Tongue (tissue), 2 donors: ENCODE measurements around the gene TMEM129. TPM values are rescaled to one million over a fixed set of nuclear protein-coding genes. Genes with fewer than 3 reads are reported as not detected.
"Not testable (repeated sequence)": the region's sequence is repeated elsewhere in the genome, so short reads cannot be mapped to it uniquely, and the experiment has no call there.

Experiments
- DNase-seq: peaks from one replicate; pipeline ENCODE4 v3.0.0-alpha.2; 2015
- total RNA-seq: library from RNA; depleted of rRNA; stranded (reverse); fragments of >200 nt; gene quantifications from one replicate; pipeline ENCODE4 v1.2.3, GENCODE V29; 2014

The TMEM129 gene
- total RNA-seq, 1 donor from 2014 or later: 22.8 TPM

- peak; percentile 89 for DNase-seq
Observed at GRCh38 chr4:1693131-1693896, 27.8 kb downstream of the TMEM129 start.

DNA sequence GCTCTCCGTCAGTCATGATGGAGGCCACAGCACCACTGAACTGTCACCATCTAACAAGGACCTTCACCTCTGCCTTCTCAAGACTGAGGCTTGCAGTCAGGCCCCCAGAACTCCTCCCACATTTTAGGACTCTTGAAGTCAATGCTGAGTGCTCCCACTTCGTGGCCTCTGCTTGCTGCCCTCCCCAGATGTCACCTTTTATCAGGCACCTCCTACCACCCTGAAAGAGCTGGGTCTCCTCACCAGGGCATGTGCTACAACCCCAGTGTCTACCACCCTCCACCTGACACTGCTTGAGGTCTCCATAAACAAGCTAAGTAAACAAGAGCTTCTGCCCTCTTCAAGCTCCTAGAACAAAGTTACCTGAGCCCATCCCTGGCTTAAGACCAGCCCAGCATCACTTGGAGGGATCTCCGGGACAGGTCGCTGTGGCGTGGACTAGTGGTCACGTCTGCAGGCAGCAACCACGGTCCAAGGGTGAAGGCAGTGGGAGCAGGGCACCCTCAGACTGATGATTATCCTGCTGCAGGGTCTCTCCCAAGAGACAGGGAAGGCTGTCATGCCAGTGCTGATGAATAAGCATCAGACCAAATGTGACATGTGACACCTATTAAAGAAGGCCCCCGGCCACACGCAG, 29.3 kb downstream of the TMEM129 start:
- no peak for DNase-seq

DNA sequence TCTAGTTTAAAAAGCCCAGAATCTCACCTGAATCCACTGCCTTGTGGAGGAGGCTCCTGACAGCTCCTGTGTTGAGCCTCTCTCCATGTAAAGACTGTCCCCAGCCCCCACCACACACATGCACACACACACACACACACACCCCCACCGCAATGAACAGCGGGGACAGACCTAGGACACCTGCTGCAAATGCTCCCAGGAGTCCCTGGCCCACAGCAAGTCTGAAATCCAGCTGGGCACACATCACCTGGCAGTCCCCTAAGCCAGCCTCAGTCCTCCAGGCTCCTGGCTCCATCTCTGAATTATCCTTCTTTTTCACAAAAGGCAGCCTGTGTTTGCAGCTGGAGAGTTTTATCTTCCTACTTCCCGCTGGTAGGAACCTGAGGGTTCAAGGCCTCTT, 30.4 kb downstream of the TMEM129 start:
- no peak for DNase-seq

- no peak for DNase-seq
Observed at GRCh38 chr4:1686440-1687036, 34.6 kb downstream of the TMEM129 start.

DNA sequence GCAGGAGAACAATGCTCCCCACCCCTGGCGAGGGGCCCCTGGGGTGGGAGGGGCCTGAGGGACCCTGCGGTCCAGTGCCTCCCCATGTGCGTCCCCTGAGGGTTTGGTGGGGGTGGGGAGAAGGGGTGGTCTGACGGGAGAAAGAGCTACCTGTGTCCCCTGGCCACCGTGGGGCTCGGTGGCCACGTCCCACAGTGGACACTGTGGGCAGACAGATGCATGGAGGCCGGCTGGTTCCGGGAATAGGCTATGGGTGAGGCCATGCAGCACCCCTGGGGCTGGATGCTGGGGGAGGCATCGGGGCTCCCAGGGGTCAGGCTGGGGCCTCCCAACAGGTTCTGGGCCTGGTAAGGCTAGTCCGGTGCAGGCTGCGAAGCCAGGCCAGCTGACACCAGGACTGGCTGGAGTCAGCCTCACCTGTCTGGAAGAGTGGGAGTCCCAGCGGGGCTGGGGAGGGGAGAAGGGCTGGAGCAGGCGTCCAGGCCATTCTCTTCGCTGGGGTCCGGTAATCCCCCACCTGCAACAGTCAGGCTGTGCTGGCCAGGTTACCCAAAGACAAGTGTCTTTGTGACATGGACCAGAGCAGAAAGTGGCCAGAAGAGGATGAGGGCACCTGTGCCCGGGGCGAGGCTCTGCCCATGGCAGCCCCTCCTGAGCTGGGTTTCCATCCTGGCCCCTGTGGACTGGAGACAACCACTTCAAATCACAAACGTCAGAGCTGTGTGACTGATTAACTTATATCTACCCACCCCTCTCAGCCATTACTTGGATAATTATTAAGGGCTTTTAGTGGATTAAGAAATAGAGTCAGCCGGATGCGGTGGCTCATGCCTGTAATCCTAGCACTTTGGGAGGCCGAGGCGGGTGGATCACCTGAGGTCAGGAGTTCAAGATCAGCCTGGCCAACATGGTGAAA, 35.6 kb downstream of the TMEM129 start:
- no peak for DNase-seq

- no peak for DNase-seq
Observed at GRCh38 chr4:1684506-1685234, 36.5 kb downstream of the TMEM129 start.

DNA sequence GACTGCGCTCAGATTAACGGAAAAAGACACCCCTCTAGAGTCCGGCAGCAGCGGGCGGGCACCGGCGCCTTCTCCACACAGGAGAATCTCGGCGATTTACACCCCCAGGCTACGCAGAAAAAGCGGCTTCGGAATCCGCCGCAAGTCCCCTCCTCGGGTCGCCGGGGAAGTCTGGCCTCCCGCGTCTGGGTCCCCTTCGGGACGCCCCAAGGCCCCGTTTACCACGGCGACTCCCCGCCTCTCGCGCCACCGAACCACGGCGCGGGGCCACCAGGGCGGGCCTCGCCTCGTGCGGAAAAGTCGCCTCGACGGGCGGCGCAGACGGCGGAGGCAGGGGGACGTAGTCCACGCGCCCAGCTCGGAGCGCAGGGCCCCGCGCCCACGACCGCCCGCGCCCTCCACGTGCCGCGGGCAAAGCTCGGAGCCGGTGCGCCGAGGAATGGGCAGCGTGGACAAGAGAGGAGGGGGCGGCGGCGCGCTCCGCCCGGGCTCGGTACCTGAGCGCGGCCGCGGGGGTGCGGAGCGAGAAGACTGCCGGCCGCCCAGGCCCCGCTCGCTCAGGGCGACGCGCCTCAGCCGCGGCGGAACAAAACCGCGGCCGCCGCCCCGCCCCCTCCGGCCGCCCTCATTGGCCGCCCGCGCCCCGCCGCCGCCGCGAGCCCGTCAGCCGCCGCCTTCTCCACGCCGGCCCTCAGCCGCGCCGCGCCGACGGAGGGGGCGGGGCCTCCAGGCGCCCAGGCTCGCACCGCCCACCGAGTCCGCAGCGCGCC, 37.2 kb downstream of the TMEM129 start, which contains the start of gene FAM53A:
Gene FAM53A, minus strand, starts transcription at position 578 of the 770 bp plus-strand sequence. CDS start 15,572 bp downstream, outside the sequence.
- peak; percentile 94 for DNase-seq

- peak; percentile 53 for DNase-seq
Observed at GRCh38 chr4:1683261-1683735, 37.8 kb downstream of the TMEM129 start.

GRCh38 chr4:1682860-1683259, 38.3 kb downstream of the TMEM129 start:
- DNase-seq: no peak

GRCh38 chr4:1678244-1678643, 42.9 kb downstream of the TMEM129 start:
- DNase-seq: no peak

GRCh38 chr4:1676605-1677525, 44.3 kb downstream of the TMEM129 start:
- DNase-seq: no peak

- DNase-seq: no peak
Observed at GRCh38 chr4:1675802-1676137, 45.4 kb downstream of the TMEM129 start.

DNA sequence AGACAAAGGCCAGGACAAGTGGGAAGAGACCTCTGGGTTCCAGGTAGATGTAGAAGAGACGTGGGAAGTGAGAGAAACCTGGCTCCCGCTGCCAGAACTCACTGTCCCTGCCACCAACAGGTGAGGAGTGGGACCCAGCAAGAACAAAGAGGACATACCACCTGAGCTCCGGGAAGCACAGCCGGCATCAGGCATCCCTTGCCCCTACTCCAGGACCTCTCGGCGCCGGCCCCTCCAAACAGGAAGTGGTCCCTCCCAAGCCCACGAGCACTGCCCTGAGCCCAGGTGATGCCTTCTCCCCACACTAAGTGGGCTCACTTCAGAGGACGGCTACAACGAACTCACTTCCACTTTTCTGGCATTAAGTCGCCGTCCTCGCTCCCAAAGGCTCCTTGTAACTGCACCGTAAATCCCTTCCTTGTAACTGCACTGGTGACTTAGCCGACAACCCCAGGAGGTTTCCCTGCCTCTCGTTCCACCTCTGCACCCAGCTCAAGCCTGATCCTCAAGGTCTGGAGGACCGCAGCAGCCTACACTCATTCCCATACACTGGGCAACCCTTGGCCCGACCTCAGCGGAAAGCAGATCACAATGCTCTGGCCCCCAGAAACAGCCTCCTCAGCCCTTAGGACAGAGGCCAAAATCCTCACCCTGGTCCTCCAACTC, 45.9 kb downstream of the TMEM129 start:
- DNase-seq: no peak

GRCh38 chr4:1674682-1675081, 46.4 kb downstream of the TMEM129 start:
- DNase-seq: no peak

DNA sequence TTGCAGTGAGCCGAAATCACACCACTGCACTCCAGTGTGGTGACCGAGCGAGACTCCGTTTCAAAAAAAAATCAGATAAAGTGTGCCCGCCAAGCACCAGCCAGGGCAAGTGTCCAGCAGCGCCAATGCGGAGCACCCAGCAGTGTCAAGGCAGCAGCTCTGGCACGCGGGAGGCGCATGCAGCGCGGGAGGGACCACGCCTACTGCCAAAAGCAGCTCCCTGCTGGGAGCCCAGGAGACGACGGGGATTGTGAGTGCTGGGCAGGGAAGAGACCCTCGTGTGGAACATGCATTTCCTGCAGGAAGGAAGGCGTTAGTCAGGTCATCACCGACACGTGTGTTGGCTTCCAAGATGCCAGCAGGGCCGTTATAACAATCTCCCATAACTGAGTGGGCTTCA, 47.5 kb downstream of the TMEM129 start:
- DNase-seq: no peak

DNA sequence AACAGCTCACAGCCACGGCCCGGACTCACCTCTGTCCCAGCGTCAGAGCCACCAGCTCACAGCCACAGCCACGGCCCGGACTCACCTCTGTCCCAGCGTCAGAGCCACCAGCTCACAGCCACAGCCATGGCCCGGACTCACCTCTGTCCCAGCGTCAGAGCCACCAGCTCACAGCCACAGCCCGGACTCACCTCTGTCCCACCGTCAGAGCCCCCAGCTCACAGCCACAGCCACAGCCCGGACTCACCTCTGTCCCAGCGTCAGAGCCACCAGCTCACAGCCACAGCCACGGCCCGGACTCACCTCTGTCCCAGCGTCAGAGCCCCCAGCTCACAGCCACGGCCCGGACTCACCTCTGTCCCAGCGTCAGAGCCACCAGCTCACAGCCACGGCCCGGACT, 50.1 kb downstream of the TMEM129 start:
- not testable (repeated sequence) for DNase-seq

GRCh38 chr4:1670279-1670678, 50.8 kb downstream of the TMEM129 start:
- no peak for DNase-seq

DNA sequence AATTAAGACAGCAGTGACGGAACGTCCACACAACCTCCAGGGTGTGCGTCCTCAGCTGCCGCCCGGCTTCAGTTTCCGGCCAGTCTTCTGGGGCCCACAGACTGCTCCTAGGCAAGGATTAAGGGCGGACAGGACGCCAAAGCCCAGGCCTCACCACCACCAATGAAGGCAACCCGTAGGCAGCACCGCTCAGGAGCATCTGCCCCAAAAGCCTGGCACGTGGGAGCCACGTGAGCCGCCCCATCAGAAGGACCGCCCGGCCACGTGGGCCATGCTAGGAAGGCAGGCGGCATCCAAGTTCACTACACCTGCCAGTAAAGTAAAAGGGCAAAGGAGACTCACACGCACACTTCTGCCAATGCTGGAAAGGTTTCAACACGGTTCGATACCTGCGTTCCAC, 51.3 kb downstream of the TMEM129 start:
- DNase-seq: no peak

DNA sequence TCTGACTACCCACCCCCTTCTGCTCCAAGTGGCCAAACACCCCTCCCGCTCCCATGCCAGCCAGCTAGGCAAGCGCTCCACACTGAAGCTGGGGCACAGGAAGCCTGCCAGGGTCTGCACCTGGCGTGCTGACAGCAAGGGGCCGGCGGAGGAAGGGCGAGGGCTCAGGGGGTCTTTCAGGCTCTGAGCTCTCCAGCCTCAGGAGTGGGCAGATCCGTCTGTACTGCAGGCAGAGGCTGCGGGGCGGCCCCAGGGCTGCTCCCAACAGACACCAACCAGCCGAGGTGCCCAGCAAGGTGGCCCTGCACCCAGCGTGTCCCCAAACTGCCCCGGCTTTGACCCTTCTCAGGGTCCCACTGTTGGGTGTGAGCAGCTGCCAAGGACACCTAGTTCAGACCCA, 51.9 kb downstream of the TMEM129 start:
- no peak for DNase-seq
